GM12878 (cell line): Measurements from ENCODE around the gene MGMT.

ENCODE experiments used
- FOXK2 ChIP-seq: fragments of 450-650 bp; IDR thresholded peaks from 2 replicates; pipeline ENCODE4 v1.6.1; 2017; ENCODE audit warnings: mild to moderate bottlenecking, moderate library complexity
- TF ChIP-seq, protein P1 (sequence below), 3 experiments: IDR thresholded peaks in 2 of 3; conservative IDR thresholded peaks in 1 of 3; 2 replicates each; pipeline ENCODE4 v1.5.1; 2011; ENCODE audit warnings: low read depth in 3 of 3, low read length in 3 of 3, mild to moderate bottlenecking in 3 of 3, control low read depth in 2 of 3, moderate library complexity in 2 of 3, inconsistent platforms in 1 of 3, mixed read lengths in 1 of 3; ENCODE audit not compliant: control insufficient read depth in 2 of 3, insufficient read depth in 1 of 3; ENCODE audit errors: extremely low read depth in 1 of 3

DNA sequence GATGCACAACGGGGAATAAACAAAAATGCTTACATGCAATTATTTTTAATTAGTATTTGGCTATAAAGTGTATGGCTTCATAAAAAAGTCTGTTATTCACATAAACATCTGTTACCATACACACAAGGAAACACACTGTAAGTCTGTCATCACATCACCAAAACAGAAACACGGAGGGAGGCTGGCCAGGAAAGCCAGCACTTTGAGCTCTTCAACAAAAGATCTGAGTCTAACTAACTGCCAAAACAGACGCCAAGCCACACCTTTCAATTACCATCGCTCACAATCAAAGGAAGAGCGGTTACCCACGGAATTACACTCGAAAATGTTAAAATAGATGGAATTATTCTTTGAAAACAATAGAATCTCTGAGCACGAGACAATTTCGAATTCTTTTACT is 49.2 kb upstream of the MGMT start:
- TF ChIP-seq, protein P1, sequence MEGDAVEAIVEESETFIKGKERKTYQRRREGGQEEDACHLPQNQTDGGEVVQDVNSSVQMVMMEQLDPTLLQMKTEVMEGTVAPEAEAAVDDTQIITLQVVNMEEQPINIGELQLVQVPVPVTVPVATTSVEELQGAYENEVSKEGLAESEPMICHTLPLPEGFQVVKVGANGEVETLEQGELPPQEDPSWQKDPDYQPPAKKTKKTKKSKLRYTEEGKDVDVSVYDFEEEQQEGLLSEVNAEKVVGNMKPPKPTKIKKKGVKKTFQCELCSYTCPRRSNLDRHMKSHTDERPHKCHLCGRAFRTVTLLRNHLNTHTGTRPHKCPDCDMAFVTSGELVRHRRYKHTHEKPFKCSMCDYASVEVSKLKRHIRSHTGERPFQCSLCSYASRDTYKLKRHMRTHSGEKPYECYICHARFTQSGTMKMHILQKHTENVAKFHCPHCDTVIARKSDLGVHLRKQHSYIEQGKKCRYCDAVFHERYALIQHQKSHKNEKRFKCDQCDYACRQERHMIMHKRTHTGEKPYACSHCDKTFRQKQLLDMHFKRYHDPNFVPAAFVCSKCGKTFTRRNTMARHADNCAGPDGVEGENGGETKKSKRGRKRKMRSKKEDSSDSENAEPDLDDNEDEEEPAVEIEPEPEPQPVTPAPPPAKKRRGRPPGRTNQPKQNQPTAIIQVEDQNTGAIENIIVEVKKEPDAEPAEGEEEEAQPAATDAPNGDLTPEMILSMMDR (IDR thresholded peaks at IDR 0.05 in 2 of 3, conservative IDR thresholded peaks at IDR 0.05 in 1 of 3; ENCODE audit: control insufficient read depth in 2 of 3, extremely low read depth in 1 of 3, insufficient read depth in 1 of 3, low read depth in 3 of 3, low read length in 3 of 3) = no peak
- no peak for TF ChIP-seq FOXK2
